Heart left ventricle (tissue), 13 donors: ENCODE measurements around the gene FAM222A.

Source experiments
- POLR2A ChIP-seq, 2 donors: fragments of 450-650 bp; IDR thresholded peaks; one replicate each; pipeline ENCODE4 v1.6.1; 2017; ENCODE audit warnings: antibody characterized with exemption in 2 of 2, mild to moderate bottlenecking in 2 of 2, moderate library complexity in 2 of 2
- TF ChIP-seq, protein P1 (sequence below), 12 donors: fragments of 200-600 bp; sonication (generic) in 4 of 12; IDR thresholded peaks; one replicate each; pipeline versions ENCODE4 v1.5.0 to v1.8.0; 2018 to 2022; ENCODE audit warnings: antibody characterized with exemption in 12 of 12, mild to moderate bottlenecking in 5 of 12
- donor health status: ischemic (EF 13 %, LVEDD 7.1; RV severe dilation, severe dysfunction).
- donor health status: DM: no; HTN: yes; CAD: no.
- donor health status: DM: no; HTN: no; CAD: no.
- donor health status: ischemic (EF 25% LVEDD 6.9; RV normal size, moderate dysfunction).
- donor health status: ischemic (EF 25% LVEDD 5.7; RV mildly dilated, moderate dysfunction).
- donor health status: ischemic (EF 35%, LVEDD 5.7; RV mildly dilated, moderate dysfunction).
- donor health status: nonischemic (EF 11% LVEDD 7.7; RV severe dilation, severe dysfunction).
- donor health status: DM: yes; HTN: yes; CAD: no.
- donor health status: PGD.
- donor health status: ischemic (EF 29% LVEDD 5.4; RV normal size, mild dysfunction).
- donor health status: nonischemic (EF 23%, LVEDD 6.1; RV moderate dilation, normal function).

GRCh38 chr12:109817627-109818231, 104.1 kb downstream of the FAM222A start:
- TF ChIP-seq, protein P1, sequence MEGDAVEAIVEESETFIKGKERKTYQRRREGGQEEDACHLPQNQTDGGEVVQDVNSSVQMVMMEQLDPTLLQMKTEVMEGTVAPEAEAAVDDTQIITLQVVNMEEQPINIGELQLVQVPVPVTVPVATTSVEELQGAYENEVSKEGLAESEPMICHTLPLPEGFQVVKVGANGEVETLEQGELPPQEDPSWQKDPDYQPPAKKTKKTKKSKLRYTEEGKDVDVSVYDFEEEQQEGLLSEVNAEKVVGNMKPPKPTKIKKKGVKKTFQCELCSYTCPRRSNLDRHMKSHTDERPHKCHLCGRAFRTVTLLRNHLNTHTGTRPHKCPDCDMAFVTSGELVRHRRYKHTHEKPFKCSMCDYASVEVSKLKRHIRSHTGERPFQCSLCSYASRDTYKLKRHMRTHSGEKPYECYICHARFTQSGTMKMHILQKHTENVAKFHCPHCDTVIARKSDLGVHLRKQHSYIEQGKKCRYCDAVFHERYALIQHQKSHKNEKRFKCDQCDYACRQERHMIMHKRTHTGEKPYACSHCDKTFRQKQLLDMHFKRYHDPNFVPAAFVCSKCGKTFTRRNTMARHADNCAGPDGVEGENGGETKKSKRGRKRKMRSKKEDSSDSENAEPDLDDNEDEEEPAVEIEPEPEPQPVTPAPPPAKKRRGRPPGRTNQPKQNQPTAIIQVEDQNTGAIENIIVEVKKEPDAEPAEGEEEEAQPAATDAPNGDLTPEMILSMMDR (IDR thresholded peaks at IDR 0.05): no peak
- no peak for TF ChIP-seq POLR2A (IDR thresholded peaks at IDR 0.05)
